HG03439 (cell line): Measurements from ENCODE around the gene PITPNM2.

Experiments used
- ATAC-seq: cut with Tn5 transposase; IDR thresholded peaks from one replicate; pipeline ENCODE4 v1.9.1; 2021; ENCODE audit warnings: mild to moderate bottlenecking, moderate library complexity; ENCODE audit not compliant: unreplicated experiment

The PITPNM2 gene

DNA sequence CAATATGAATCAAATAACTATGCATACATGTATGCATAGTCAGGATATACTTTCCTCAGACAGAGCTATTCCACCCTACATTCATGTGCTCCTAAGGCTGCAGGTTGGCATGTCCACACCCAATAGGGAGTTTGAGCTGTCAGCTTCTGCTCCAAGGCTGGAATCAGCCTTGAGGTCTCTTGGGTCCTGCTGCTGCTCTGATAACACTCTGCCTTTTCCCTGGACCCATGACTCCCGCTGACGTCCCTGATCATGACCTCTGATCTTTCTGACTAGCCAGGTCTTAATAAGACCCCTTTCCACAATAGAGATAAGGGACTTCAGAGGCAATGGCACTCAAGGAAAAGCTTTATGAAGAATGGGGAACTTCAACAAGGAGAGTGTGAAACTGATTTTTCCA, 5.7 kb downstream of the PITPNM2 start:
- ATAC-seq, result no peak

DNA sequence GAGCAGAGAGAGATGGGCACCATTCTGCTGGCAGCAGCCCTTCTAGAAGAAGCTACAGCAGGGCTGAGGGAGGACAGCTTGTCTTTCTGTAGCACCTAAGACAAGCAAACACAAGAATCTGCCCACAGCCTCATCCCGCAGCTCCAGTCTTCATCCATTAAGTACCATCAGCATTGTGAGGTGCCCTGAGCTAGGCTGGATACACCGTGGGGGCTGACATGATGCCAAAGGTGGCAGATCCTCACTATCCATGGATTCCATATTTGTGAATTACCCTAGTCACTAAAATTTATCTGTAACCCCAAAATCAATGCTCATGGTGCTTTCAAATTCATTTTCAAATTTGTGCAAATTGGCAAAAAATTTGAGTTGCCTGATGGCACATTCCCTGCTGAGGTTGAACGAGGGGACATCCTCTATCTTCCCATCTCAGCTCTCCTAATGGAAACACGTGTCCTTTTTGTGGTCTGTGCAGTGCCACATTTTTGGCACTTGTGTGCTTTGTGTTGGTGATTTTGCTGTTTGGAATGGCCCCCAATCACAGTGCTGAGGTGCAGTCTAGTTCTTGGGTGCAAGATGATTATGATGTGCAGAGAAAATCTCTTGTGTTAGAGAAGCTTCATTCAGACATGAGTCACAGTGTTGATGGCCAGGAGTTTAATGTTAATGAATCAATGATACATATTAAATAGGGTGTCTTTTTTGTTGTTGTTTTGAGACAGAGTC, 7.0 kb downstream of the PITPNM2 start:
- no peak for ATAC-seq

DNA sequence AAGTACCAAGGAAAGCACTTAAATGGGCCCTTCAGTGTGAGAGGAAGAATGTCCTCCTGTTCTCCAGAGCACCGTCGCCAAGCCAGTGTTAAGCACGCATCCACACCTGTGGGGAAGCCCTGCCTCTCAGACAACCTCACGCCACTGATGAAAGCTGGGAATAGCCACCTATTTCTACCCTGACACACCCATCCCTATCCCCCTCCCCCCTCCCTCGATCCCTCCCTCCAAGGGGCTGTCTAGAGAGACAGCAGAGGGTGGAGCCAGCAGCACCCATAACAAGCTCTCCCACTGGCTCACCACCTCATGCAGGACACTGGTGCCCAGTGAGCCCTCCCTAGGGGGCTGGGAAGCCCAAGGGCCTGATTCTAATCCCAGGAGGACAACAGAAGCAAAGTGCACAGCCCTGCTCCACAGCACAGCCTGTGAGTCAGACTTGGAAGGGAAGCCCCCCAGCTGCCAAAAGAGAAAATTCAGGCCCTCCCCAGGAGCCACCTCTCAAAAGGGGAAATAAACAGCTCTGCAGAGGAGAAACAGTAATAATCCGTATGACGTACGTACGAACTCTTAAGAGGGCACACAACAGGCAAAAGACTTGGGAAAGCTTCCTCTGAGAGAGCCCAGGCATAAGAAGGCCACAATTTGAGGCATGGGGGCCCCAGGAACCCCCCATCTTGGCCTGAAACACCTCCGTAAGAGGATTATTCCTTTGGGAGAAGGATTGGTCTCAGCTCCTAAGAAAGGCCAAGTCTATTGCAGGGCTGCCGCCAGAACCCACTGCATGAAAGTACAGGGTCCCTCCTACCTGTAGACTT, 7.8 kb downstream of the PITPNM2 start:
- ATAC-seq, result no peak

DNA sequence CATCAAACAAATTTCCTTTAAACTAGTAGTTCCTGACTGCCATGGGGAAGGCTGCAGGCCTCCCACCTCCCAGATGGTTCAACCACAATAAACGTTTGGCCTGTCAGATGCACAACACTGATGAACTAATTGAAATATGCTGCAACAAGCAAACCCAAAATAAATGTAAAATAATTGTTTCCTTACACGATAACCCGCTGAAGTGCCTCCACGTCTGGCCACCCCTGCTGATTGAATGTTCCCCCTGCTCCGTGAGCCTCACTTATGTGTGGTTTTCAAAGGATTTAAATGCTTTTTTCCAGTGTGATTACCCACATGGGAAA, 8.4 kb downstream of the PITPNM2 start:
- no peak for ATAC-seq

DNA sequence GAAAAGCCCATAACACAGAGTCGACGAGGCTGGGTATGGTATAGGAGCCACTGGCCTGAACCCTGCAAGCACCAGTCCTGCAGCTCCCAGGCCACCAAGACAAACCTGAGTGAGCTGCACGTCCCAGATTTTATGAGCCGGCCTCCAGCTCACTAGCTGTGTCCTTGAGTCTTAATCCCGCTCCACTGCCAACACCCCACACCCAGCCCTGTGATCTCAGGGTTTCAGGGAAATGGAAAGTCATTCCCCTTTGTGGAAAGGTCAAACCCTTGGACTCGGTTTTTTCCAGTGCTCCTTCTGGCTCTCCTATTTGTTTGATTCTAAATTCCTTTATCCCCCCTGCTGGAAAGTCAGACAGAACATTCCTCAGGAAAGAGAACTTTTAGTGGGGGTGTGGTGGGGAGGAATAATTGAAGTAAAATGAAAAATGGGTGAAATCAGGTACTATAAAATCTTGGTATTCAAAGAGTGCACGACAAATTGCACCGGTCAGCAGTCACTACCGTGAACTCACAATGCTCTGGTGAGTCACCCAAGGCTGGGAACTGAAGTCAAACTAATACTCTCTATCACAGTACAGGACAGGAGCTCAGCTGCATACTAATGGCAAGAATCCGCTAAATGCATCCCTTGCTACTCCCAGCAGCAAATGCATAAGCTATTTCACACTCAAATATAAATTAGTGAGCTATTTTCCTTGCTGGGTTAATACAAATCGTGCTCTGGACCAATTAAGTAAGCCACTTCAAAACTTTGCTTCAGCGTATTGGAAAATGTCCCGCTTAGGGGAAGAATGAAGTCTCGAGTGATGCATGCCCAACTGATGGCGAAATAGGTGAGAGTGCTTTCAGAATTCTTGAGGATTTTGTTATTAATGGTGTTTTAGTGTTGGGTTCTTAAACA, 9.0 kb downstream of the PITPNM2 start:
- no peak for ATAC-seq

DNA sequence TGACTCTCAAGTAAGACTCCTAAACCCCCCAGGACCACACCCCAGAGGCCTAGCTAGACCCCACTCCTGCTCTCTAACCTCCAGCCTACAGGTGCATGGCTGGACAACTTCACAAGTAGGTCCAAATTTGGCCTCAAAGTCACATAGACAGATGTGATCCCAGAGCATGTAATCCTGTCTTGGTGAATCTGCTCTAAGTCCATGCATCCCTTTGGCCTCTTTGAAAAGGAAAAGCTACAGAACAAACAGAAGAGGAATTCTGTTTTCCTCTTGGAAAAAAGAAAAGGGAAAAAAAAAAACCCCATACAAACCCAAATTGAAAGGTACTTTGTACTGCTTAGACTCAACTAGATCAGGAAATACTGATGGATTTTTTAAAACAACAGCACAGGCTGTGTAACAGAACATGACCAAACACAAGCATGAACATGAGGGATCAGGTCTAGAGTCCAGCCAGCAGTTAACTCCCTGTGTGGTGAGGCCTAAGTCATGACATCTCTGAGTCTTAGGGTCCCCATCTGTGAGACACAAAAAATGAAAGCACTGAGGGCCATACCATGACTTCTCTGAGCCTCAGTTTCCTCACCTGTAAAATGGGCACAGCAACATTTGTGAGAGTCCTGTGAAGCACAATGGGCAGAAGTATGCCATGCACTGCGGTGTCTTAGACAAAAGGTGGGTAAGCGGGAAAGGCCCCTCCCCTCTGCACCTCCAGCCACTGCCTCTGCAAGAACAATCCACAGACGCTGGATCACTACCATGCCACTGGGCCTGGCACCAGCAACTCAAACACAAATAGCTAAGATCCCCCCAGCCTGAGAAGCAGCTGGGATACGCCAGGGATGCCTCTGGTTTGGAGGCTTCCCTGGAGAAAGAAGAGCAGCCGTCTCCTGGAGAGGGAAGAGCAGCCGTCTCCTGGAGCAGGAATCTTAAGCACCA, 9.9 kb downstream of the PITPNM2 start:
- ATAC-seq, result no peak

DNA sequence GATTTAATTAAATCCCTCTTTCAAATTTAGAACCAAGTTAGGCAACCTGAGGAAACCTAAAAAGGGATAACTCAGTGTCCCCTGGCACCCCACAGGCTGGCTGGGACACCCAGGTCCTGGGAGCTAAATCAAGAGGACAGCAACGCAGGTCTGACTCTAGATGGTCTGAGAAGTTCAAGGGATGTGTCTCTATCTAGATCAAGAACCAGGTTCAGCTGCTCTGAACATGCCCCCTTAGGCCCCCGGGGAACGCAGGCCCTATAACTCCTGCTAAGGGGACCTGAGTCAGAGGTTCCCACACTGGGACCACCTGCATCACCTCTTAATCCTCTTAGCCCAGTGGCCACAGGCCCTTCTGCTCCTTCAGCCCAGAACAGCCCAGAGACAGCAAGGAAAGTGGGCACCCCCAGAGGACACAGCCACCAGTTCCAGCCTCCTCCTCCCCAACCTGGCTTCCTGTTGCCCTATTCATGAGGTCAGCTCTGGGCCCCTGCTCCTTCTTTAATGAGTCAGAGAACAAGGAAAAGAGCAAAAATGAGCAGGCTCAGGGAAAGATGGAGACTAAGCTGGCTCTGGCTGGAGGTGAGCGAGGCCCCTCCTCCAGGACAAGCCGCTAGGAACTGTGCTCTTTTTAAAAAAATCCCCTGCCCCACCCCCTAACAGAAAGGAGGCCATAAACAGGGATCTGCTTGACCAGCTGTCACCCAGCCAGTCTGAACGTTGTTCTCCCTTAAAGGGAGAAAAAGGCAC, 10.8 kb downstream of the PITPNM2 start:
- no peak for ATAC-seq

DNA sequence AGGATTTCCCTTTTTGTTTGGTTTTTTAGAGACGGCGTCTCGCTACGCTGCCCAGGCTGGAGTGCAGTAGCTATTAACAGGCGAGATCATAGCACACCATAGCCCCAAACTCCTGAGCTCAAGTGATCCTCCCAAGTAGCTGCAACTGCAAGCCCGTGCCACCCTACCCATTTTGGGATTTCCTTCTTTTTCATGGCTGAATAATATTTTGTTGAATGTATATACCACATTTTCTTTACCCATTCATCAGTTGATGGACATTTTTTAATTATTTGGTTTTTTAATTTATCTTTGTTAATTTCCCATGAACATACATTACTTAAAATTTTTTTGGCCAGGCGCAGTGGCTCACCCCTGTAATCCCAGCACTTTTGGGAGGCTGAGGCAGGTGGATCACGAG, 15.2 kb downstream of the PITPNM2 start:
- no peak for ATAC-seq

DNA sequence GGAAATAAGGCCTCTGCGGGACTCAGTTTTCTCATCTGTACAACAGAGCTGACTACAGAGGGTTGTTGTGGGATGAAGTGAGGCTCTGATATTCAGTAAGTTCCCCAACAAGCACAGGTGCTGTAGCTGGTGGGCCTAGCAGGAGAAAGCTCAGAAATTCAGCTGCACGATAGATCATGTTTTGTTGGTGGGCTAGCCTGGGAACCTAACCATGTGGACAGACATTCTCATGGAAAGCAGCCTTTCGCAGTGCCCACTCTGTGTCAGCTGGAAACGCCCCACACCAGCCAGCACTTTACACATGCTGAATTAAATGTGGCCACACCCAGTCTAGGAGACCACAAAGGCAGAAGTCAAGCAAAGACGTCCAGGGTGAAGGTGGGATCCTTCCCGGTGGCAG, 16.1 kb downstream of the PITPNM2 start:
- no peak for ATAC-seq

DNA sequence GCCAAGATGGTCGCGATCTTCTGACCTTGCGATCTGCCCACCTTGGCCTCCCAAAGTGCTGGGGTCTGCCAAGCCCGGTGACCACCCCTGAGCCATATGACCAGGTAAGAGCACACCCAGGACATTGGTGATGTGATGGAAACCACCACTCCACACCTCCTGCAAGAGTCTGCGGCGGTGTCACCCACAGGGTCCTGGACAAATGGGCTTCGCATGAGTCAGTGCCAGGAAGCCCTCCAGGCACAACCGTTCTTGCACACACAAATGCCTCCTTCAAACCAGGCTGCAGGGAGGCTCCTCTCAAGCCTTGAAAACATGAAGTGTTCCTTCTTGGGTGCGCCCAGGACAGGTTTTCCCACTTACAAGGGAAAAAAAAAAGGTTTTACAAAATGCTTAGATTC, 16.6 kb downstream of the PITPNM2 start:
- ATAC-seq, result no peak

DNA sequence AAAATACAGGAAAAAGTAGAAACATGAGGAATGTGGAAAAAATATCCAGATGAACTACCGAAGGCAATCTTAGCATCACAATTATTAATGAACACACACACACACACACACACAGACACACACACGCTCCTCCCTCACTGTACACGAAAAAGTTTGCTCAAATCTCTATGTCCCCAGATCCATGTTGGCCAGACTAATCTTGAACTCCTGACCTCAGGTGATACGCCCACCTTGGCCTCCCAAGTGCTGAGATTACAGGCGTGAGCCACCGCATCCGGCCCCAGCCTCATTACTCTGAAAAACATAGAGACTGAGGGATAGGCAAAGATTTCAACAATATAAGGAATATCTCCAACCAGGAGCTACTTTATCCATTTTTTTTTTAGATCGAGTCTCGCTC, 17.2 kb downstream of the PITPNM2 start:
- ATAC-seq, result no peak

DNA sequence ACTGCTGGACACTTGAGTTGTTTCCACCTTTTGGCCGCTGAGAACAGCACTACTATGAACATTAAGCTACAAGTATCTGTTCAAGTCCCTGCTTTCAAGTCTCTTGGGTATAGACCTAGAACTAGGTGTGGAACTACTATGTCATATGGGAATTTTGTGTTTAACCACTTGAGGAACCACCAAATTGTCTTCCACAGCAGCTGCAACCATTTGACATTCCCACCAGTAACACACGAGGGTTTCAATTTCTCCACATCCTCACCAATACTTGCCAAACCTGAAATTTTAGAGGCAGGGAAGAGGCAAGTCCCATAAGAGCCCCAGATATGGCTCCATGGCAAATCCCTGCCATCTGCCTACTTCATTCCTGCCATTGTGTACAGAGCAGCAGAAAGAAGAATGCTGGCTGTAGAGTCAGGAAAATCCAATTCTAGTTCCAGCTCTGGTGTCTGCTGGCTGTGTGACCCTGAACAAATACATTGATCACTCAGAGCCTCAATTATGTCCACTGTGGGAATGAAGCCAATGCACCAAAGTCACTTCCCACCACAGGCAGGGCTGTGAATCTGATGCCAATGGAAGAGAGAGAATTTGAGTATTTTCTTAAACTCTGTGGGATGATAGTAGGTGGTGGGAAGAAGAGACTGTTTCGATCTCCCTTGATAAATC, 17.8 kb downstream of the PITPNM2 start:
- no peak for ATAC-seq

DNA sequence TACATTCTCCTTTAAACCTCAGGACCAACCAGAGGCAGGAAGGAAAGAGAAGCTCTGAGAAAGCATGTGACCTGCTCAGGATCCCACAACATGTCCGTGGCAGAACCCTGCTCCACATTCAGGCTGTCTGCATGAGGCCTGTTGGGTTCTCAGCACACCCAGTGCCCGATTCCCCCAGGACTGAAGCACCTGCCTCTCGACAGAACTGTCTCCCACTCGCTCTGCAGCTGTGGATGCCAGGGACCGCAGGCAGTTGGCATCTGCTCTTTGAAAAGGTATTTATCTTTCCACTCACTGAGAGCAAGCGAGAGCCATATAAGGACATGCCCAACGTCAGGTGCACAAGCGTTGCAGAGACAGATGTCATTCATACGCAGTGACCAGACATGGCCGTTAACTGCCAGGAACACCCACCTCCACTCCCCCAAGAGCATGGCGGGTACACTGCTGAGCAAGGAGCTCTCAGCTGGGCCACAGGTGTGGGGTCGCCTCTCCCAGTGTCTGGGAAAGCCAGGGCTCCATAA, 18.9 kb downstream of the PITPNM2 start:
- ATAC-seq, result no peak

DNA sequence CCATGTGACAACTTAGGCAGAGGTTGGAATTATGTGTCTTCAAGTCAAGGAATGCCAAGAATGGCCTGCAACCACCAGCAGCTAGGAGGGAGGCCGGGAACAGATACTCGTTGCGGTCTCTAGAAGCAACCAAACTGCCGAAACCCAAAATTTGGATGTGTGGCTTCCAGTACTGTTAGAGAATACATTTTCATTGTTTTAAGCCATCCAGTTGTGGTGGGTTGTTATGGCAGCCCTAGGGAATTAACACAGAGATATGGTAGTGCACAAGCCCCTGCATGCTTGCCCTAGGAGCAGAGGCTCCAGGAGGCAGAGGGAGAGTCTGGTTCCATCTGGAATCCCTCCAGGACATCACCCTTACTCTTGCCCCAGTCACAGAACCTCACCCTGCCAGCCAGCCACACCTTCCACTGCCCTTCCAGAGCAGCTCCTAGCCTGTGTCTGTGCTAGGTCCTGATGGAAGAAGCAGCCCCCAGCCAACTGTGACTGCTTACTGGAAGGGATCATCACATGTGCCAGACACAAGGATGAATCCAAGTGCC, 19.5 kb downstream of the PITPNM2 start:
- ATAC-seq, result no peak

DNA sequence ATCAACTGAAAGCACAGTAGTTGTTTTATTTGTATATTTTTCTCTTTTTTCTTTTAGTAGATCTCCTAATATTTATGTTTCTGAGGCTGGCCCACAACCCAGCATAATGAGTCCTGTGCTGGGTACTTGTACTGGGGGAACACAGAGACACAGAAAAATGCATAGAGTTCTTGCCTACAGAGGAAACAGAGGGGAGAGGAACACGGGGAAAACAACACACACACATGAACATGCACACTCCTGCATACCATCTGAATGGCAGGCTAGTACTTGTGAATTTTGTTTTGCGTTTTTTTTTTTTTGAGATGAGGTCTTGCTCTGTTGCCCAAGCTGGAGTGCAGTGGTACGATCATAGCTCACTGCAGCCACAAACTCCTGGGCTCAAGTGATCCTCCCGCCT, 21.3 kb downstream of the PITPNM2 start:
- no peak for ATAC-seq

DNA sequence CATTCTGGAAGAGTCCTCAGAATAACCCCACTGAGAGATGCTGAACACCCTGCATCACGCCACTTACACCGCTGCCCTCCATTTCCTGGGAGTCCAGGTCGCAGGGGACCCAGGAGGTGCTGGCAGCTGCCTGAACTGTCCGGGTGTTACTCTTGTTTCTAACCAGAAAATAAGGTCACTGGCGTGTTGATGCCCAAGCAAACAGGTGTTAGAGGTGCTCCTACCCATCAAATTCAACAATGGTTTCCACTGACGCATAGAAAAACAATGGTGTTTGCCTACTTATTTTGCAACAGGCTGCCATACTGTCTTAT, 23.8 kb downstream of the PITPNM2 start:
- no peak for ATAC-seq

DNA sequence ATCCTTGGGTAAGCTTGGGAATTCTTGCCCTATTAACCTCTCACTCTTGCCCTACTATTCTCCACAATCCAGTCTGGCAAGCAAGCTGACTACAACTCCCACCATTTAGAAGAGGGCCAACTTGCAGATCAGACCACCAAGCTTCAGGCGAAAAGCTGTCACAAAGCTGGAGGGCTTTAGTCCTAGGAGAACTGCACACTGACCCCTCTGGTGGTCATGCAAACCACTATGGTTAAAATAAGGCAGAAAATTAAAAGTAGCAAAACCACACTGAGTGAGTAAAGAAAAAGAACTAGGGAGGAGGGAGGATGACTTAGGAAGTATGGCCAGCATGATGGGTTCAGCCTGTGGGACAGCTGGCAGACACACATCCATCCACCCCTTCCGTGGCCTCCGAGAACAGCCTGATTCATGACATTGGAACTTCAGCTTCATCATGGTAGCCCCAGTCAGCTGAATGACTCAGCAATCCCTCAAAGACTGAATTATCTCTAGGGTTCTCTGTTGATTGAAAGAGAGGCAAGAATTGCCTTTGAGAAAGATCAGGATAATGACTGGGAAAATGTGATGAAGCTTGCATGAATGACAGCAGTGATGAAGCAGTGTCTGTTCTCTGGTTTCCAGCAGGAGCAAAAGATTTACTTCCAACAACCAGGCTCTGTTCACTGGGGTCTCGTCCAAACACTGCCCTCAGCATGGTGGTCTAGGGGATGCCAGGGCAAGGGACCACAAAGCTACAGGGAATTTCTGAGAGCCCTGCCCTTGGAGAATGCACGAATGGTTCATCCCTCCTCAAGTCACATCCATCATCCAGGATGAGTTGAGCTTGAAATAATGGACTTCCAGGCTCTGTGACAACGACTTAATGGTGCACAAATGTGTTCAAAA, 24.4 kb downstream of the PITPNM2 start:
- no peak for ATAC-seq

DNA sequence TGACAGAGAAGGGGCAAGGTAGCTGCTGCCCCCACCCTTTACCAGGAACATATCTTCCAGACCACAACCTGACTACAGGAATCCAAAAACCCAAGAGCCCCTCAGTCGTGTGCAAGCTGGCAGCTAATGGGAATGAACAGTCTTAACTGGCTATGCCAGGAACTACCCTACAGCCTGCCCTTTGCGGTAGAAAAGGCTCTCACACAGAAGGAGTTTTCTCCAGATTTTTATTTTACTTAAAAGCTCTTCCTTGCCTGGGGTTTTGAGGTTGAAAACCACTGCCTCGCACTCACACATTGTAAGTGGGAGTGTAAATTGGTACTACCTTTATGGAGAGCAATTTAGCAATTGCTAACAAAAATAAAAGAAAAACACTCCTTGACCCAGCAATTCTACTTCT, 28.3 kb downstream of the PITPNM2 start:
- ATAC-seq, result no peak
